Measurements from ENCODE around the gene C1QTNF7.

- TF ChIP-seq POLR2A (IDR thresholded peaks at IDR 0.05; ENCODE audit: low read length) (no peak), GATA1 (IDR thresholded peaks at IDR 0.05; ENCODE audit: low read depth, low read length) (no peak)
Measured at GRCh38 chr4:15434676-15435075, 6.8 kb downstream of the C1QTNF7 start.

All from erythroblast (primary cell).